Stimulated activated CD4-positive, alpha-beta T cell treated with anti-CD3 and anti-CD28 coated beads, Interleukin-4, amount 100 ng/mL, for 48 hours (primary cell): Measurements from ENCODE around the gene KCNN3.
"Not testable (repeated sequence)": the region's sequence is repeated elsewhere in the genome, so short reads cannot be mapped to it uniquely, and the experiment has no call there.

Source experiments
- DNase-seq, 2 donors: peaks; one replicate each; pipeline ENCODE4 v3.0.0-alpha.2; 2020; ENCODE audit warnings: low read depth in 2 of 2

KCNN3 gene

GRCh38 chr1:154703170-154703569 lies 166.9 kb downstream of the KCNN3 start:
- no peak for DNase-seq

DNA sequence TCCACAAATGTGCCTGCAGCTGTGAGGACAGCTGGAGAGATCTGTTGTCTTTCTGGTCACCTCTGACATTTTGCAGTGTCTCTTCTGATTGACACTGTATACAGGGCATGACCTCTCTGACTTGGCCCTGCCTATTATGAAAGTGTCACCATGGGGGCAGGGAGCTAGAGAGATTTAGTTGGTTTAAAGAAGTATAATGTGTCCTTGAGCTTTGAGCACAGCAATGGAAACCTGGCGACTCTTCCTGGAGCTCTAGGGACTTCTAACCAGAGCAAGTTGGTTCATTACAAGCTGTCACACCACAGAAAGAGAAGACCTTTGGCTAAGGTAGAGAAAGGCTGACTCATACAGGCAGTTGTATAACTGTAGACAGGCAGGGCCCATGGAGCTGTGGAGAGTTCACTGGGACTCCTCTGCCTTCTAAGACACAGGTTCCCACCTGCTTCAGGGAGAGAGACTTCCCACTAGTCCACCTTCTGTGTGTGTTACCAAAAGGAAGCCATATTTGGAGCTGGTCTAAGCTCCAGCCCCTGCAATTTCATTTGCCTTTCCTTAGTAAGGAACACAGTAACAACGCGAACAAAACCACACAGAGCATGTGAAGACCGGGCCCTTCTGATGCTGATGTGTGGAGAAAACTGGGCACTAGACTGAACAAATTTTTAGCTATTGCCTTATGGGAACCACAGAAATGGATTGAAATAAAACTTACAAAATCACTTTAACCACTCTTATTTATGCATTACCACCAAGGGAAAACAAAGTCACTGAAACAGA lies 171.6 kb downstream of the KCNN3 start:
- DNase-seq = no peak

GRCh38 chr1:154697710-154698109 lies 172.4 kb downstream of the KCNN3 start:
- no peak for DNase-seq

GRCh38 chr1:154696456-154696855 lies 173.6 kb downstream of the KCNN3 start:
- DNase-seq = no peak

GRCh38 chr1:154695985-154696384 lies 174.1 kb downstream of the KCNN3 start:
- DNase-seq = no peak

- no peak for DNase-seq
Measured at GRCh38 chr1:154694995-154695394, 175.1 kb downstream of the KCNN3 start.

GRCh38 chr1:154689083-154689482 lies 181.0 kb downstream of the KCNN3 start:
- no peak for DNase-seq

DNA sequence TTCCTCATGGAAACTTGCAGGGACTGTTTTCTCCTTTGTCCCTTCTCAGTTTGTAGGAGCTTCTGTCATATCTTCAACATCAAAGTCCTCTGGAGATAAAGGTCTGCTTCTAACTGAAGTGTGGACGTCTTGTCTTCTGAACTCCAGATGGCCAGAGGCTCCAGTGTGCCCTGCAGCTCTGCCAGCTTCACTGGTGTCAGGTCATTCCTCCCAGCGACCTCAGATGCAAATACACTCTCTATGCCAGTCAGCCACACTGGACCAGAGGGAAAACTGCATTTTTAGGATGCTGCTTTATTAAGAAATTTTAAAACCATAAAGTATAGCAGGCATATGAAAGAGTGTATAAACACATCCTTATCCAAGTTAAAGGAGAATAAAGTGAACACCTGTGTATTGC lies 183.6 kb downstream of the KCNN3 start:
- no peak for DNase-seq

DNA sequence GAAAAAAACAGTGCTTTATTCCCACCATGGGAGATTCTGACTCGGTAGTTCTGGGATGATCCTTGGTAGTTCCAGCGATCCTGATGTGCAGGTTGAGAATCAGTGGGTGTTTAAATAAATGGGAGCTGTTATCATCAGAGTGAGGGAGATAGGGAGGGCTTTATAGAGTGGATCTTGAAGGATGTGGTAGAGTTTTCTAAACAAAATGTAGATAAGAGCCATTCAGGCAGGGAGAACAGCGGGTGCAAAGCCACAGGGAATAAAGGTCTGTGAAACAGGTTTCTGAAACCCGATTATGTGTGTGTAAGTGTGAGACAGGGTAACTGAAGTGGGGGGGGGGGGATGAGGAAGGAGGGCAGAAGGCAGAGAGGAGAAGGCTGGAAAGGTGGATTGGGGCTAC lies 186.3 kb downstream of the KCNN3 start:
- DNase-seq = no peak

GRCh38 chr1:154682254-154682653 lies 187.8 kb downstream of the KCNN3 start:
- no peak for DNase-seq

GRCh38 chr1:154677844-154678243 lies 192.2 kb downstream of the KCNN3 start:
- not testable (repeated sequence) for DNase-seq

DNA sequence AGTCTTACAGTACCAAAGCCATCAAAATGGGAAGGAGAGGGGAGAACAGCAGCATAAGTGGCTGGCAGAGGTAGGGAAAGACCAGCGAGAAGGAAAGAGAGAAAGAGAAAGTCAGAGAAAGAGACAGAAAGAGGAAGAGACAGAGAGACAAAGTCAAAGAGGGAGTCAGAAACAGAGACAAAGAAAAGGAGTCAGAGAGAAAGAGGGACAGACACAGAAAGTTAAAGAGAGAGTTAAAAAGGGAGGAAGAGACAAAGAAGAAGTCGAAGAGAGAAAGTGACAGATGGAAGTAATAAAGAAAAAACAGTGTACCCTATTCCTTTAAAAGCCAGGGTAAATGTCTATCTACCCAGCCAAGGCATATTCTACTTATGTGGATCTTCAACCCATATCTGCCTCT lies 193.2 kb downstream of the KCNN3 start:
- DNase-seq = not testable (repeated sequence)

DNA sequence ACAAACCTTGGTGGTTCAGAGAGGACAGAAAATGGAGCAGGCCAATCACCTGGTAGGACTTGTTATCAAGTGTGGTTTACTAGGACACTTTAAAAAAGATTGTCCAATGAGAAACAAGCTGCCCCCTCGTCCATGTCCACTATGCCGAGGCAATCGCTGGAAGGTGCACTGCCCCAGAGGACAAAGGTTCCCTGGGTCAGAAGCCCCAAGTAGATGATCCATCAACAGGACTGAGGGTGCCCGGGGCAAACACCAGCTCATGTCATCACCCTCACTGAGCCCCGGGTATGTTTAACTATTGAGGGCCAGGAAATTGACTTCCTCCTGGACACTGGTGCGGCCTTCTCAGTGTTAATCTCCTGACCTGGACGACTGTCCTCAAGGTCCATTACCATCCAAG lies 195.6 kb downstream of the KCNN3 start:
- not testable (repeated sequence) for DNase-seq

- DNase-seq = not testable (repeated sequence)
Measured at GRCh38 chr1:154672245-154672644, 197.8 kb downstream of the KCNN3 start.

DNA sequence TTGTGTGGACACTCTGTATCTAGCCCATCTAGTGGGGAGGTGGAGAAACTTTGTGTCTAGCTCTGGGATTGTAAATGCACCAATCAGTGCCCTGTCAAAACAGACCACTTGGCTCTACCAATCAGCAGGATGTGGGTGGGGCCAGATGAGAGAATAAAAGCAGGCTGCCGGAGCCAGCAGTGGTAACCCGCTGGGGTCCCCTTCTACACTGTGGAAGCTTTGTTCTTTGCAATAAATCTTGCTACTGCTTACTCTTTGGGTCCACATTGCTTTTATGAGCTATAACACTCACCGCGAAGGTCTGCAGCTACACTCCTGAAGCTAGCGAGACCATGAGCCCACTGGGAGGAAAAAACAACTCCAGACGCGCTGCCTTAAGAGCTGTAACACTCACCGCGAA lies 198.7 kb downstream of the KCNN3 start:
- DNase-seq = not testable (repeated sequence)

DNA sequence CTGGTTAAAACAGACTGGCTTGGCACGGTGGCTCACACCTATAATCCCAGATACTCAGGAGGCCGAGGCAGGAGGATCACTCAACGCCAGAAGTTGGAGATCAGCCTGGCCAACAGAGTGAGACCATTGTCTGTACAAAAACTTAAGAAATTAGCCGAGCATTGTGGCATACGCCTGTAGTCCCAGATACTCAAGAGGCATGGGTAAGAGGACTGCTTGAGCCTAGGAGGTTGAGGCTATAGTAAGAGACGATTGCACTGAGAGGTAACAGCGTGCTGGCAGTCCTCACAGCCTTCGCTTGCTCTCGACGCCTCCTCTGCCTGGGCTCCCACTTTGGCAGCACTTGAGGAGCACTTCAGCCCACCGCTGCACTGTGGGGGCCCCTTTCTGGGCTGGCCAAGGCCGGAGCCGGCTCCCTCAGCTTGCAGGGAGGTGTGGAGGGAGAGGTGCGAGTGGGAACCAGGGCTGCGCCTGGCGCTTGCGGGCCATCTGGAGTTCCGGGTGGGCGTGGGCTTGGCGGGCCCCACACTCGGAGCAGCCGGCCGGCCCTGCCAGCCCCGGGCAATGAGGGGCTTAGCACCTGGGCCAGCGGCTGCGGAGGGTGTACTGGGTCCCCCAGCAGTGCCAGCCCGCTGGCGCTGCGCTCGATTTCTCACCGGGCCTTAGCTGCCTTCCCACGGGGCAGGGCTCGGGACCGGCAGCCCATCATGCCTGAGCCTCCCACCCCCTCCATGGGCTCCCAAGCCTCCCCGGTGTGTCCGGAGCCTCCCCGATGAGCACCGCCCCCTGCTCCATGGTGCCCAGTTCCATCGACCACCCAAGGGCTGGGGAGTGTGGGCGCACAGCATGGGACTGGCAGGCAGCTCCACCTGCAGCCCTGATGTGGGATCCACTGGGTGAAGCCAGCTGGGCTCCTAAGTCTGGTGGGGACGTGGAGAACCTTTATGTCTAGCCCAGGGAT lies 199.5 kb downstream of the KCNN3 start:
- not testable (repeated sequence) for DNase-seq

- DNase-seq = peak; percentile 54 to 61
Measured at GRCh38 chr1:154669464-154670282, 200.4 kb downstream of the KCNN3 start.

GRCh38 chr1:154666051-154666790 lies 203.9 kb downstream of the KCNN3 start:
- no peak for DNase-seq

GRCh38 chr1:154664331-154665002 lies 205.6 kb downstream of the KCNN3 start:
- no peak for DNase-seq

GRCh38 chr1:154663471-154664060 lies 206.5 kb downstream of the KCNN3 start:
- DNase-seq = no peak
